AG04450 (cell line): ENCODE results near the gene ZNF718. TPM values are rescaled to one million over a fixed set of nuclear protein-coding genes. Genes with fewer than 3 reads are reported as not detected.
"Not testable (repeated sequence)": the region's sequence is repeated elsewhere in the genome, so short reads cannot be mapped to it uniquely, and the experiment has no call there.

Experiments used
- CTCF ChIA-PET: fragments of 300-600, 350-600 bp; formaldehyde crosslinking; extraction: SDS; loops from one replicate; lab custom pipeline; 2022; ENCODE audit warnings: antibody characterized with exemption, inconsistent platforms; lab: Charles Lee
- POLR2A ChIA-PET: fragments of 350-600 bp; formaldehyde crosslinking; extraction: SDS; loops from one replicate; lab custom pipeline; 2021; ENCODE audit warnings: antibody characterized with exemption, inconsistent platforms; lab: Yijun Ruan, JAX
- DNase-seq: peaks from one replicate; pipeline ENCODE4 v3.0.0-alpha.2; 2011; ENCODE audit warnings: low read depth, low spot score
- H3K27ac ChIP-seq: one replicate; pipeline ENCODE4 v1.5.1; 2012; ENCODE audit warnings: low read depth, low read length, control low read depth
- H3K27me3 ChIP-seq: one replicate; pipeline ENCODE4 v1.6.0; 2012; ENCODE audit warnings: low read length; ENCODE audit not compliant: control insufficient read depth, insufficient read depth
- H3K4me3 ChIP-seq: 2 replicates; pipeline ENCODE4 v1.5.1; 2011; ENCODE audit warnings: mild to moderate bottlenecking, low read depth, low read length, control low read depth
- H3K9me3 ChIP-seq: 2 replicates; pipeline ENCODE4 v1.5.1; 2012; ENCODE audit warnings: low read length; ENCODE audit not compliant: control insufficient read depth, insufficient read depth
- polyA plus RNA-seq: library from polyadenylated mRNA; depleted of rRNA; stranded (reverse); fragments of >200 nt; gene quantifications from 2 replicates; pipeline ENCODE4 v1.2.3, GENCODE V29; 2011
- TF ChIP-seq, protein P1 (sequence below): IDR thresholded peaks from 2 replicates; pipeline ENCODE4 v1.5.1; 2011; ENCODE audit warnings: low read depth, low read length, control low read depth, inconsistent platforms

Gene ZNF718
- polyA plus RNA-seq, 1 experiment = 2.6 TPM

DNA sequence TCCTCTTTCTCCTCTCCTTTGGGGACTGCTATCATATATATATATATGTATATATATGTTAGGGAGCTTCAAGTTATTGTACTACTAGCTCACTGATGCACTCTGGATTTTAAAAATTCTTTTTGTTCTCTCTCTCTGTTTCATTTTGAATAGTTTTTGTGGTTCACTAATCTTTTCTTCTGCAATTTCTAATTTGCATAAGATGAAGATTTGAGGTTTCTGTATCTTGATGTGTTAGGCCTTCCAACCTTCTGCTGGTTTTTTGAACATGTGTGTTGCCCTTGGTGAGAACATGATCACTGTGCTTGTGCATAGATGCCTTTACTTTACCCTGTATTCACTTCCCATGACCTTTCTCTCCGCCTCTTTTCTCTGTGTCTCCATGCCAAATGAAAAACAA, 7.8 kb upstream of the ZNF718 start:
- CTCF ChIA-PET = interaction anchor here (0.7 kb wide), 1 partner anchor 557 kb away, joined by 3 read pairs; the partner anchor contains the start of gene ATP5ME
- no peak overlapping the region for H3K4me3 ChIP-seq
- H3K27ac ChIP-seq = no peak overlapping the region
- H3K9me3 ChIP-seq = peaks cover 7% of the 10 kb centered on the region; the same call in 1 of the 2 replicates
- POLR2A ChIA-PET = no interaction called here
- H3K27me3 ChIP-seq = no peaks in the 10 kb centered on the region
- TF ChIP-seq, protein P1, sequence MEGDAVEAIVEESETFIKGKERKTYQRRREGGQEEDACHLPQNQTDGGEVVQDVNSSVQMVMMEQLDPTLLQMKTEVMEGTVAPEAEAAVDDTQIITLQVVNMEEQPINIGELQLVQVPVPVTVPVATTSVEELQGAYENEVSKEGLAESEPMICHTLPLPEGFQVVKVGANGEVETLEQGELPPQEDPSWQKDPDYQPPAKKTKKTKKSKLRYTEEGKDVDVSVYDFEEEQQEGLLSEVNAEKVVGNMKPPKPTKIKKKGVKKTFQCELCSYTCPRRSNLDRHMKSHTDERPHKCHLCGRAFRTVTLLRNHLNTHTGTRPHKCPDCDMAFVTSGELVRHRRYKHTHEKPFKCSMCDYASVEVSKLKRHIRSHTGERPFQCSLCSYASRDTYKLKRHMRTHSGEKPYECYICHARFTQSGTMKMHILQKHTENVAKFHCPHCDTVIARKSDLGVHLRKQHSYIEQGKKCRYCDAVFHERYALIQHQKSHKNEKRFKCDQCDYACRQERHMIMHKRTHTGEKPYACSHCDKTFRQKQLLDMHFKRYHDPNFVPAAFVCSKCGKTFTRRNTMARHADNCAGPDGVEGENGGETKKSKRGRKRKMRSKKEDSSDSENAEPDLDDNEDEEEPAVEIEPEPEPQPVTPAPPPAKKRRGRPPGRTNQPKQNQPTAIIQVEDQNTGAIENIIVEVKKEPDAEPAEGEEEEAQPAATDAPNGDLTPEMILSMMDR = no peak
- DNase-seq = no peak

DNA sequence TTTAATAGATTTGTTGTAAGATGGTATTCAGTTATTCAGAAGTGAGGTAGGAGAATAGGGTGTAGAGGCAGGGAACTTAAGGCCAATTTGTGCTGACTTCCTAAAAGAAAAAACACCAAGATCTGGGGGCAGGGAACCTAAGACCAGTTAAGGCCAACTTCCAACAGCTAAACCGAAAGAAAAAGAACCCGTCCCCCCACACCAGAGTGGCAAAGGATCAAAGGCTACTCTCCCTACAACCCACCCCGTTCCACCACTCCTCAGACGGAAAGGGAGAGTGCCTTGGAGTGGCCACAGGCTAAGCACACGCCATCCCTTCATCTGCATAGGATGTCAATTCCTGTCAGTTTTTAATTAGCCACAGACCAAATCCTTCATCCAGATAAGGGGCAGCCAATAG, 3.7 kb upstream of the ZNF718 start:
- H3K27me3 ChIP-seq = no peaks in the 10 kb centered on the region
- TF ChIP-seq, protein P1 = no peak
- H3K27ac ChIP-seq = no peak overlapping the region
- no peak overlapping the region for H3K4me3 ChIP-seq
- ChIA-PET CTCF (no interaction called here), POLR2A (no interaction called here)
- H3K9me3 ChIP-seq = peaks cover 18% of the 10 kb centered on the region
- DNase-seq = no peak

DNA sequence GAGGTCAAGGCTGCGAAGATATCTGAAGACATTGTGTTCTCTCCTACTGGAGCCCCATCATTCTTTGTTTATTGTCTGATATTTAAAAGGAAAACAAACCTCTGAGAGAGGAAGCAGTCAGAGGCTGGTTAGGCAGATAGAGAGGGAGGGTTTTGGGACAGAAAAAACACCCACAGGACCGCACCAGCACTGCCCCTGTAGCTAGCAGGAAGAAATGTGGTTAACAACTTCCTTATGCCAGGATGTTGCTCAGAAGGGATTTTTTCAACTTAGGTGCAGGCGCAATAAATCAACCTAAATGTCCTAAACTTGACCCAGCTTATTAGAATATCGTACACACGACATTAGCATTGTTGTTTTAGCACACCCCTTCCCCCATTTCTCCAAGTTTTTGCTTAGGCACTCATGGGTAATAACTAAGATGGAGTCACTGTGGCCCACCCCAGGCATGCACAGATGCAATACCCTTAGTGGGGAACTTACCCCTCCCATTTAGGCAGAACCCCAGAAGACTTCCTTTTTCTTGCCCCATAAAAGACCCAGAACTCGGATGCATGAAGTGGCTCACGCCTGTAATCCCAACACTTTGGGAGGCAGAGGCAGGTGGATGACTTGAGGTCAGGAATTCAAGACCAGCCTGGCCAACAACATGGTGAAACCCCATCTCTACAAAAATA, 2.8 kb upstream of the ZNF718 start:
- Histone ChIP-seq H3K9me3 (peaks cover 22% of the 10 kb centered on the region), H3K27me3 (no peaks in the 10 kb centered on the region), H3K27ac (no peak overlapping the region), H3K4me3 (no peak overlapping the region)
- no peak for DNase-seq
- ChIA-PET POLR2A (no interaction called here), CTCF (no interaction called here)
- TF ChIP-seq, protein P1 = no peak

DNA sequence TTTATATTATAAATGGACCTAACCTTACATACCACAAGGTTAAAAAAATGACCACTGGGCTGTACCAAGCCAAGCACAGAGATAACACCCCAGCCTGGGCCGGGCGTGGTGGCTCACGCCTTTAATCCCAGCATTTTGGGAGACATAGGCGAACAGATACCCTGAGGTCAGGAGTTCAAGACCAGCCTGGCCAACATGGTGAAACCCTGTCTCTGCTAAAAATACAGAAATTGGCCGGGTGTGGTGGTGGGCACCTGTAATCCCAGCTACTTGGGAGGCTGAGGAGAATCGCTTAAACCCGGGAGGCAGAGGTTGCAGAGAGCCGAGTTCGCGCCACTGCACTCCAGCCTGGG, 403 bp upstream of the ZNF718 start:
- DNase-seq = not testable (repeated sequence)

DNA sequence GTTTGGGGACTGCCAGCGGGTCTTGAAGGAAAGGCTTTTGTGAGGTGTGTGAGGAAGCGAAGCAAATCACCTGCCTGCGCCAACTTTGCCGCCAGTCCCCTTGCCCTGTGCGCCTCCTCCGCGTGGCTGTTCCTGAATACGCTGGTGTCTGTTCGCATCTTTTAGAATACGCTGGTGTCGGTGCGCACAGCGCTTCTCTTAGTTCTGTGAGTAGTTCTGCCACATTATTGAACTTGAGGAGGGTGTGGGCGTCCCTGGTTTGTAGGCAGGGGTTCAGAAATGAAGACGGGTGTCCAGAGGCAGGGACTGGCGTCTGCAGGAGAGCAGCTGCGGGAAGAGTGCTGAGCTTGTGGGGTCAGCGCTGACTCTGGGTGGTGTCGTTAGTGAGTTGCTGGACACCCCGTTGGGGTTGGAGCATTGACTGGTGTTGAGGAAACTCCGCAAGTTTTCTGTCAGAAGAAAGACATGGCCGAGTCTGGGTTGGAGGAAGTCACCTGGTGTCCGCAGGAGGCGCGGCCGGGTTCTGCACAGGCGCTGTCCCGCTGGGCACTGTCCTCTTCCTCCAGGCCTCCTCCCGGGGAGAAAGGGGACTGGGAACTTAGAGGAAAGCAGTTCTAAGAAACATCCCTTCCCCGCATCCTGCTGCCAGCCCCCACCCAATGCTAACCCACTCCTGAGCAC, 930 bp downstream of the ZNF718 start:
- CTCF ChIA-PET = no interaction called here
- POLR2A ChIA-PET = interaction anchor here (1.3 to 1.4 kb wide), 3 partner anchors 11 to 72 kb away, joined by 3 to 6 read pairs (median 4); partner anchors contain the start of gene ZNF595
- TF ChIP-seq, protein P1 = no peak
- peak overlapping the region; percentile 83 for H3K27ac ChIP-seq
- DNase-seq = no peak
- peak overlapping the region; percentile 87 for H3K4me3 ChIP-seq
- no peaks in the 10 kb centered on the region for H3K27me3 ChIP-seq
- H3K9me3 ChIP-seq = peaks cover 30% of the 10 kb centered on the region

More for the DNA sequence above, 403 bp upstream of the ZNF718 start:
- H3K27me3 ChIP-seq, CTCF ChIA-PET: not testable (repeated sequence)
- Histone ChIP-seq H3K27ac (peak overlapping the region; percentile 83), H3K4me3 (peak overlapping the region; percentile 87), H3K9me3 (peaks cover 30% of the 10 kb centered on the region)
- POLR2A ChIA-PET = interaction anchor here (1.3 to 1.4 kb wide), 3 partner anchors 11 to 70 kb away, joined by 3 to 6 read pairs (median 4); partner anchors contain the start of gene ZNF595
